Measurements from ENCODE around the gene BMERB1.
"Not testable (repeated sequence)": the region's sequence is repeated elsewhere in the genome, so short reads cannot be mapped to it uniquely, and the experiment has no call there.

The BMERB1 gene

GRCh38 chr16:15461376-15461775 lies 27.0 kb downstream of the BMERB1 start:
- no peak for DNase-seq (ENCODE audit: low read depth)

GRCh38 chr16:15464401-15465186 lies 30.2 kb downstream of the BMERB1 start:
- DNase-seq (ENCODE audit: low read depth), result no peak

GRCh38 chr16:15466131-15466530 lies 31.7 kb downstream of the BMERB1 start:
- DNase-seq (ENCODE audit: low read depth), result no peak

- no peak for DNase-seq (ENCODE audit: low read depth)
Observed at GRCh38 chr16:15466886-15467781, 32.7 kb downstream of the BMERB1 start.

GRCh38 chr16:15476971-15477370 lies 42.6 kb downstream of the BMERB1 start:
- not testable (repeated sequence) for DNase-seq (ENCODE audit: low read depth)

- no peak for DNase-seq (ENCODE audit: low read depth)
Observed at GRCh38 chr16:15477802-15478201, 43.4 kb downstream of the BMERB1 start.

GRCh38 chr16:15482068-15482747 lies 47.8 kb downstream of the BMERB1 start:
- peak; percentile 38 for DNase-seq (ENCODE audit: low read depth)

- no peak for DNase-seq (ENCODE audit: low read depth)
Observed at GRCh38 chr16:15482748-15483298, 48.4 kb downstream of the BMERB1 start.

- DNase-seq (ENCODE audit: low read depth), result no peak
Observed at GRCh38 chr16:15483857-15484256, 49.5 kb downstream of the BMERB1 start.

- no peak for DNase-seq (ENCODE audit: low read depth)
Observed at GRCh38 chr16:15484662-15485061, 50.3 kb downstream of the BMERB1 start.

- DNase-seq (ENCODE audit: low read depth), result no peak
Observed at GRCh38 chr16:15485175-15485574, 50.8 kb downstream of the BMERB1 start.

GRCh38 chr16:15486661-15487060 lies 52.3 kb downstream of the BMERB1 start:
- DNase-seq (ENCODE audit: low read depth), result no peak

- no peak for DNase-seq (ENCODE audit: low read depth)
Observed at GRCh38 chr16:15487336-15488284, 53.2 kb downstream of the BMERB1 start.

GRCh38 chr16:15489016-15489415 lies 54.6 kb downstream of the BMERB1 start:
- no peak for DNase-seq (ENCODE audit: low read depth)

GRCh38 chr16:15490123-15490711 lies 55.8 kb downstream of the BMERB1 start:
- DNase-seq (ENCODE audit: low read depth), result no peak

- no peak for DNase-seq (ENCODE audit: low read depth)
Observed at GRCh38 chr16:15491411-15491810, 57.0 kb downstream of the BMERB1 start.

GRCh38 chr16:15492091-15492740 lies 57.8 kb downstream of the BMERB1 start:
- DNase-seq (ENCODE audit: low read depth), result no peak

GRCh38 chr16:15493466-15494180 lies 59.2 kb downstream of the BMERB1 start:
- no peak for DNase-seq (ENCODE audit: low read depth)

GRCh38 chr16:15494236-15494635 lies 59.8 kb downstream of the BMERB1 start:
- DNase-seq (ENCODE audit: low read depth), result no peak
